Activated CD8-positive, alpha-beta T cell treated with anti-CD3 and anti-CD28 coated beads for 36 hours (primary cell): ENCODE data around the gene NRP1. TPM values are rescaled to one million over a fixed set of nuclear protein-coding genes. Genes with fewer than 3 reads are reported as not detected.

Source experiments
- ATAC-seq: fragments of 200-7000 bp; cut with Tn5 transposase; one replicate; pipeline ENCODE4 v1.10.0; 2021; ENCODE audit warnings: mild to moderate bottlenecking, moderate library complexity
- CTCF ChIA-PET: fragments of 350-600 bp; sonication (Branson Sonifier 250); formaldehyde crosslinking; loops from one replicate; lab custom pipeline; 2021; ENCODE audit warnings: antibody characterized with exemption; lab: Charles Lee
- POLR2A ChIA-PET: fragments of 350-600 bp; sonication (Branson Sonifier 250); formaldehyde crosslinking; loops from one replicate; lab custom pipeline; 2021; ENCODE audit warnings: antibody characterized with exemption; lab: Charles Lee
- DNase-seq: peaks from one replicate; pipeline ENCODE4 v3.0.0-alpha.2; 2020
- H3K27ac Mint-ChIP-seq: one replicate; pipeline ENCODE4 v1.8.0; 2021; ENCODE audit warnings: mild to moderate bottlenecking, mixed read lengths
- H3K27me3 Mint-ChIP-seq: one replicate; pipeline ENCODE4 v1.8.0; 2021; ENCODE audit warnings: mixed read lengths
- H3K36me3 Mint-ChIP-seq: one replicate; pipeline ENCODE4 v1.8.0; 2021; ENCODE audit warnings: low read depth, mixed read lengths
- H3K4me1 Mint-ChIP-seq: one replicate; pipeline ENCODE4 v1.8.0; 2021; ENCODE audit warnings: low read depth, mixed read lengths
- H3K4me3 Mint-ChIP-seq: one replicate; pipeline ENCODE4 v1.8.0; 2021; ENCODE audit warnings: mild to moderate bottlenecking, moderate library complexity, mixed read lengths
- H3K9me3 Mint-ChIP-seq: one replicate; pipeline ENCODE4 v1.8.0; 2021; ENCODE audit warnings: mixed read lengths
- intact Hi-C: fragments of 100-400 bp; cut with micrococcal nuclease; formaldehyde crosslinking; loops from one replicate; pipeline ENCODE4 v1.10.0; 2022
- total RNA-seq, 2 experiments: library from RNA; stranded (reverse); gene quantifications; one replicate each; pipeline ENCODE4 v1.2.3, GENCODE V29; 2021
- TF ChIP-seq, protein P1 (sequence below): fragments of 200-600 bp; IDR thresholded peaks from one replicate; pipeline ENCODE4 v1.8.0; 2022; ENCODE audit warnings: antibody characterized with exemption, mild to moderate bottlenecking

NRP1 gene
- total RNA-seq, 2 experiments from 2014 or later, result 0.22 to 0.79 TPM

DNA sequence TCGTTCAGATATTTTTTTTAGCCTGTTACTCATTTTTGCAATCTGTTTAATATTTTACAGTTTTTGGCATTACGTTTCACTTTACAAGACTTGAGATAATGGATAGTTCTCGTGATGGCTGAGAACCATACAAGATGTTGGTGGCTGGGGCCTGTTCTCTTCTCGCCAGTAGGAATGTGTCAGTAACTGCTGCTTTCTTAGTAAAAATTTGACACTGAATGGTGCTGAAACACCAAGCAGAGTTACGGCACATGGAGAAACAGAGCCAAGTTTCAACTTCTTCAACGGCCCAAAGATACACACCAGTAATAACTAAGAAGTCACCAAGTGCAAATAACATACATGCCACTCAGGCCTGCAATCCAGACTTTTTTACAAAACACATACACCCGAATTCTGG lies 130.4 kb downstream of the NRP1 start:
- H3K27ac Mint-ChIP-seq, result no peak overlapping the region
- intact Hi-C loops, result no loop called here
- H3K36me3 Mint-ChIP-seq, result no peaks in the 10 kb centered on the region
- no peak for DNase-seq
- POLR2A ChIA-PET, result interaction anchor here (0.6 kb wide), 1 partner anchor 88 kb away, joined by 3 read pairs; no protein-coding TSS in a partner anchor
- no peak for ATAC-seq
- no peaks in the 10 kb centered on the region for H3K4me1 Mint-ChIP-seq
- CTCF ChIA-PET, result interaction anchor here (4.2 kb wide), 1 partner anchor 11 kb away, joined by 29 read pairs; no protein-coding TSS in a partner anchor
- no peaks in the 10 kb centered on the region for H3K9me3 Mint-ChIP-seq
- TF ChIP-seq, protein P1, sequence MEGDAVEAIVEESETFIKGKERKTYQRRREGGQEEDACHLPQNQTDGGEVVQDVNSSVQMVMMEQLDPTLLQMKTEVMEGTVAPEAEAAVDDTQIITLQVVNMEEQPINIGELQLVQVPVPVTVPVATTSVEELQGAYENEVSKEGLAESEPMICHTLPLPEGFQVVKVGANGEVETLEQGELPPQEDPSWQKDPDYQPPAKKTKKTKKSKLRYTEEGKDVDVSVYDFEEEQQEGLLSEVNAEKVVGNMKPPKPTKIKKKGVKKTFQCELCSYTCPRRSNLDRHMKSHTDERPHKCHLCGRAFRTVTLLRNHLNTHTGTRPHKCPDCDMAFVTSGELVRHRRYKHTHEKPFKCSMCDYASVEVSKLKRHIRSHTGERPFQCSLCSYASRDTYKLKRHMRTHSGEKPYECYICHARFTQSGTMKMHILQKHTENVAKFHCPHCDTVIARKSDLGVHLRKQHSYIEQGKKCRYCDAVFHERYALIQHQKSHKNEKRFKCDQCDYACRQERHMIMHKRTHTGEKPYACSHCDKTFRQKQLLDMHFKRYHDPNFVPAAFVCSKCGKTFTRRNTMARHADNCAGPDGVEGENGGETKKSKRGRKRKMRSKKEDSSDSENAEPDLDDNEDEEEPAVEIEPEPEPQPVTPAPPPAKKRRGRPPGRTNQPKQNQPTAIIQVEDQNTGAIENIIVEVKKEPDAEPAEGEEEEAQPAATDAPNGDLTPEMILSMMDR, result no peak
- no peaks in the 10 kb centered on the region for H3K27me3 Mint-ChIP-seq
- no peak overlapping the region for H3K4me3 Mint-ChIP-seq

DNA sequence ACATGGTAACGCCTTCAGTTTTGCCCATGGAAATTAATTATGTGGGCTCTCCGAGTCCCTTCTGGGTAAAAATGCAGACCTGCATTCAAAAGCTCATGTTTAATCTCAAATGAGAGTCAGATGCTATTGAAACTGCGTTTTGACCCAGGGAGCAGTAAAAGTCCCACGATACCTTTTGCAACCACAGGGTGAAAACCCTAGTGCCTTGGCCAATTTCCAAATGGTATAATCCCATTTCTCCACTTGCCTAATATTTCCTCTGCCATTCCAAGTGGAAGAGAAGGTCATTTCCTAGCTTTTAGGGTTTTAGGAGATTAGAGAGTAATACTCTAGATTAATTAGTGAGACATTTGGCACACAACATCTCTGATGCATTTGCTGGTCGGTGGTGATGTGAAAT lies 132.5 kb downstream of the NRP1 start:
- Mint-ChIP-seq H3K9me3 (no peaks in the 10 kb centered on the region), H3K4me3 (no peak overlapping the region), H3K4me1 (no peaks in the 10 kb centered on the region), H3K27ac (no peak overlapping the region), H3K27me3 (peaks cover 4% of the 10 kb centered on the region), H3K36me3 (no peaks in the 10 kb centered on the region)
- TF ChIP-seq, protein P1, result no peak
- ATAC-seq (no peak), DNase-seq (no peak)
- ChIA-PET POLR2A (interaction anchor here (0.6 to 1.1 kb wide), 2 partner anchors 9 to 83 kb away, joined by 3 read pairs; no protein-coding TSS in a partner anchor), CTCF (interaction anchor here (4.2 kb wide), 1 partner anchor 9 kb away, joined by 29 read pairs; no protein-coding TSS in a partner anchor)
- intact Hi-C loops, result no loop called here

DNA sequence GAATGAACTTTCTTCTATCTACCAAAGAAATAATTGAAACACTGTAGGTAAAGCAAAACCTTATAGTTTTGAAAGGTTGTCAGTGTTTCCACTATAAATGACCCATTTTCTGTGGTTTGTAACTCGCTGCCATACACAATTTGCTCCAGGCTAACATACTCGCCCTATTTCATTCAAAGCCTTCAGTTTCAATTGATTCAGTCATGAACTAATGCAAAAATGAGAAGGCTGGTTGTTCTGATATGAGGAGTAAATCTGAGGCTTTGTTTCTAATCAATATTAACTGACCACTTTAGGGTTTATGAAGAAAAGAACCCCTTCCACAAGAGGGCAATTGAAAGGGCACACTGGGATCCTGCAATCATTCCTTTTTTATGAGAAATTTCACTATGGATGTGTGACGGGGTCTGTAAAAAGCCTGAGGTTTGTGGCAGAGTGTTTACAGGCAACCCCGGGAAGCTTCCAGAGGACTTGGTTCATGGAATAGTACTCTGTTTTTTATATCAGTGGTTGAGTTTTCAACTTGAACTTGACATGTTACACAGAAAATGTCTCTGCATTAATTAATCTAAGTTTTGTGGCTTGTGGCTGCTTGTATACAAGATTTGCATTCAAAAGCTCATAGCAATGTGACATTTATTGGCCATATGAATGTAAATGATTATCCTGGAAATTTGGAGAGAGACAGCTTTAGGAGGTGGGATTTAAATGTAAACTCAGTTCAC lies 133.2 kb downstream of the NRP1 start:
- no peak overlapping the region for H3K4me3 Mint-ChIP-seq
- H3K4me1 Mint-ChIP-seq, result no peaks in the 10 kb centered on the region
- DNase-seq, result no peak
- H3K36me3 Mint-ChIP-seq, result no peaks in the 10 kb centered on the region
- TF ChIP-seq, protein P1, result no peak
- intact Hi-C loops, result no loop called here
- peaks cover 5% of the 10 kb centered on the region for H3K27me3 Mint-ChIP-seq
- CTCF ChIA-PET, result interaction anchor here (4.2 kb wide), 1 partner anchor 8 kb away, joined by 29 read pairs; no protein-coding TSS in a partner anchor
- H3K27ac Mint-ChIP-seq, result no peak overlapping the region
- ATAC-seq, result no peak
- POLR2A ChIA-PET, result interaction anchor here (0.6 kb wide), 1 partner anchor 84 kb away, joined by 3 read pairs; no protein-coding TSS in a partner anchor
- H3K9me3 Mint-ChIP-seq, result no peaks in the 10 kb centered on the region

DNA sequence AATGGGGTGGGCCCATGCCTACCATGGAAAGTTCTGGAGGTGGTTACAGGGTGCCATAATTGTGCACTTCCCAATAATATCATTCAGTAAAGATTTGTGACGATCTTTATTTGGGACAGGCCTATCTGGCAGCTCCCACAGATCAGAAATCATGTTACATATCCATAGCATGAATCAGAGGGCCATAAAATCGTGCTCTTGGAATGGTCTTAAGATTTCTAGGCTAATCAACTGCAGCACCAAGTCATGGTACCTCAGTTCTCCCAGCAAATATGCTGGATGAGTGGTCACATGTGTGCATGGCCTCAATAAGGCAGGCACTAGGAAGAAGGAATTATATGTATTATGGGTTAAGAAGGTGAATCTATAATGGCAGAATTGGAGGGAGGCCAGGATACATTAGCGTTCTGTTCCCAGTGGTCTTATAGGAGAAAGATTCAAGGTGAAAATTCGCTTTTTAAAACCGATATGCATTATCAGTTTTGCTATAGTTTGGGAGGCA lies 134.7 kb downstream of the NRP1 start:
- Mint-ChIP-seq H3K4me1 (no peaks in the 10 kb centered on the region), H3K27ac (no peak overlapping the region), H3K4me3 (no peak overlapping the region), H3K36me3 (no peaks in the 10 kb centered on the region), H3K27me3 (peaks cover 5% of the 10 kb centered on the region), H3K9me3 (no peaks in the 10 kb centered on the region)
- TF ChIP-seq, protein P1, result no peak
- POLR2A ChIA-PET, result no interaction called here
- intact Hi-C loops, result no loop called here
- DNase-seq (no peak), ATAC-seq (no peak)
- CTCF ChIA-PET, result no interaction called here

DNA sequence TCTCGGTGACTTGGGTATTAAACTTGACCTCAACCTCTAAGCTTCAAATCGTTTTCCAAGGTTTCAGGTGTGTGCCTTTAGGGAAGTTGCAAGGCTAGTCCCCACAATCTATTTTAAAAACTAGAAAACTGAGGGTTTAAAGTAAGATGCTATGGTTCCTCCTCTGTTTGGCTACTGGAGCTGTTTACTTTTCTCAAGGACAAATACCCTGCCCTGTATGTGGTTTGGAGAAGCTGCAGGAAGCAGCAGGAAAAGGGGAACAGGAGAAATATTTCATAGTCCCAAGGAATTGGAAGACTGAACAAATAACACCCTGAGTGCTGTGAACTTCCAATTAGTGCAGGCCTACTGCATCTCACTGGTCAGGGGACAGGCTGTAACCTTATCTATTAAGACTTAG lies 135.9 kb downstream of the NRP1 start:
- Mint-ChIP-seq H3K4me1 (no peaks in the 10 kb centered on the region), H3K4me3 (no peak overlapping the region), H3K27ac (no peak overlapping the region), H3K27me3 (peaks cover 5% of the 10 kb centered on the region), H3K36me3 (no peaks in the 10 kb centered on the region), H3K9me3 (no peaks in the 10 kb centered on the region)
- DNase-seq, result no peak
- TF ChIP-seq, protein P1, result no peak
- CTCF ChIA-PET, result interaction anchor here (1.0 kb wide), 1 partner anchor 25 kb away, joined by 3 read pairs; no protein-coding TSS in a partner anchor
- POLR2A ChIA-PET, result no interaction called here
- intact Hi-C loops, result no loop called here
- ATAC-seq, result no peak
